IMR-90 (cell line): Measurements from ENCODE around the gene SEH1L.

Experiments used
- CTCF ChIP-seq: conservative IDR thresholded peaks from 2 replicates; pipeline ENCODE4 v1.5.1; 2012; ENCODE audit warnings: mild to moderate bottlenecking, low read depth, low read length, improper control_type of control experiment
- POLR2A ChIP-seq: IDR thresholded peaks from 2 replicates; pipeline ENCODE4 v1.6.1; 2012; ENCODE audit warnings: mild to moderate bottlenecking, low read depth, low read length
- RCOR1 ChIP-seq: IDR thresholded peaks from 2 replicates; pipeline ENCODE4 v1.6.1; 2012; ENCODE audit warnings: mild to moderate bottlenecking, low read length, improper control_type of control experiment; ENCODE audit not compliant: insufficient replicate concordance

GRCh38 chr18:12908706-12909105 is 39.1 kb upstream of the SEH1L start:
- TF ChIP-seq CTCF (no peak), POLR2A (no peak), RCOR1 (no peak)
